CD4-positive, alpha-beta memory T cell (primary cell): ENCODE results near the gene GPAT3. TPM values are rescaled to one million over a fixed set of nuclear protein-coding genes. Genes with fewer than 3 reads are reported as not detected.
"Not testable (repeated sequence)": the region's sequence is repeated elsewhere in the genome, so short reads cannot be mapped to it uniquely, and the experiment has no call there.

ENCODE experiments used
- CTCF ChIA-PET: fragments of 350-600 bp; sonication (Branson Sonifier 250); formaldehyde crosslinking; loops from one replicate; lab custom pipeline; 2021; ENCODE audit warnings: inconsistent platforms; ENCODE audit not compliant: partially characterized antibody; lab: Charles Lee
- POLR2A ChIA-PET: fragments of 350-600 bp; sonication (Branson Sonifier 250); formaldehyde crosslinking; loops from one replicate; lab custom pipeline; 2021; ENCODE audit not compliant: partially characterized antibody; lab: Charles Lee
- DNase-seq, 5 donors: peaks; one replicate each; pipeline versions ENCODE4 v3.0.0 to v3.0.0-alpha.2; 2020 to 2022; ENCODE audit warnings: mixed read lengths in 1 of 5
- H3K27ac ChIP-seq: one replicate; pipeline ENCODE4 v1.7.0; 2013; ENCODE audit warnings: low read depth, low read length
- H3K27me3 ChIP-seq: 2 replicates; pipeline ENCODE4 v1.7.0; 2013; ENCODE audit warnings: mild to moderate bottlenecking, low read length, moderate library complexity; ENCODE audit not compliant: insufficient read depth
- H3K36me3 ChIP-seq: 2 replicates; pipeline ENCODE4 v1.7.0; 2013; ENCODE audit warnings: mild to moderate bottlenecking, low read length, moderate library complexity; ENCODE audit not compliant: insufficient read depth
- H3K4me1 ChIP-seq: 2 replicates; pipeline ENCODE4 v1.7.0; 2013; ENCODE audit warnings: mild to moderate bottlenecking, low read length, moderate library complexity; ENCODE audit not compliant: insufficient read depth
- H3K4me3 ChIP-seq, 2 donors: one replicate each; pipeline ENCODE4 v1.7.0; 2013; ENCODE audit warnings: low read length in 2 of 2, mild to moderate bottlenecking in 1 of 2
- H3K9me3 ChIP-seq, 2 donors: one replicate each; pipeline ENCODE4 v1.7.0; 2013; ENCODE audit warnings: low read length in 2 of 2, control low read depth in 1 of 2; ENCODE audit not compliant: control insufficient read depth in 1 of 2
- H3K27ac Mint-ChIP-seq, 7 donors: one replicate each; pipeline ENCODE4 v1.8.0; 2020 to 2021; ENCODE audit warnings: mixed read lengths in 7 of 7, mild to moderate bottlenecking in 6 of 7, inconsistent platforms in 3 of 7, moderate library complexity in 3 of 7
- H3K27me3 Mint-ChIP-seq, 2 donors: one replicate each; pipeline ENCODE4 v1.8.0; 2020 to 2021; ENCODE audit warnings: mixed read lengths in 2 of 2
- H3K36me3 Mint-ChIP-seq, 2 donors: one replicate each; pipeline ENCODE4 v1.8.0; 2020 to 2021; ENCODE audit warnings: mixed read lengths in 2 of 2, inconsistent platforms in 1 of 2, mild to moderate bottlenecking in 1 of 2
- H3K4me1 Mint-ChIP-seq, 4 donors: one replicate each; pipeline ENCODE4 v1.8.0; 2020 to 2021; ENCODE audit warnings: mixed read lengths in 4 of 4, mild to moderate bottlenecking in 1 of 4
- H3K4me3 Mint-ChIP-seq, 8 donors: one replicate each; pipeline ENCODE4 v1.8.0; 2020 to 2021; ENCODE audit warnings: mixed read lengths in 8 of 8, mild to moderate bottlenecking in 7 of 8, moderate library complexity in 6 of 8, inconsistent platforms in 3 of 8
- H3K9me3 Mint-ChIP-seq, 8 donors: one replicate each; pipeline ENCODE4 v1.8.0; 2020 to 2021; ENCODE audit warnings: mixed read lengths in 8 of 8, mild to moderate bottlenecking in 5 of 8, inconsistent platforms in 3 of 8, moderate library complexity in 1 of 8
- intact Hi-C: fragments of 100-400 bp; cut with micrococcal nuclease; formaldehyde crosslinking; loops from one replicate; pipeline ENCODE4 v1.15.1; 2023
- polyA plus RNA-seq, 2 donors: library from polyadenylated mRNA; unstranded; fragments of 300-500 nt; fragmentation: Illumina TruSeq; gene quantifications; one replicate each; pipeline ENCODE4 v1.2.3, GENCODE V29; 2021
- total RNA-seq, 2 experiments: library from RNA; stranded (reverse); gene quantifications; one replicate each; pipeline ENCODE4 v1.2.3, GENCODE V29; 2021

Gene GPAT3
- total and polyA plus RNA-seq, 4 experiments from 2014 or later: 7.8 to 13.4 (median 10.2) TPM

DNA sequence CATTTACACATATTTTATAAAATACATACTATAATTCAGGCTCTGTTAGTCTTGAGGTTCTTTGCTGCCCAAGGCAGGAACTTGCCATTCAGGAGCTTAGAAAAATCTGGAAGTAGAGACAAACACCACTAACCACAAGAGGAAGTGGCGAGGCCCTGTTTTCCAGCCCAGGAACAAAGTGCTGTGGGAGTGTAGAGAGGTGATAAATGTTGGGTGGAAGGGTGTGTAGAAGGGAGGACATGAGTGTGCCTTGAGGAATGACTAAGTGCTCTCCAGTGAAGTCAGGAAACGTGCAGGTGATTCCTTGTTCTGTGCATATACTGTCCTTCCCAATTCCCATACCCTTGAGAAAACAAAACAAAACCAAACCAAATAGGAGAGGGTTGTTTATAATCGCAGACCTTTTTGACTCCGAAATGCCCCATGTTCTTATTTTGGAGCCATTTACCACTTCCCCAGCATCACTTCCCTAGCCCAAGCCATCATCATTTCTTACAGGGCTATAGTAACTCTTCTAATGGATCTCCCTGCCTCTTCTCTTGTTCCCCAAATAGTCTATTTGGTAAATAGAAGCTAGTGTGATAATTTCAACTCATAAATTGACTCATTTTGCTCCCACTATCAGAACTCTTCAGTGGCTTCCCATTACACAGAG lies 83.2 kb downstream of the GPAT3 start:
- peaks cover 5% of the 10 kb centered on the region for H3K27me3 ChIP-seq
- Mint-ChIP-seq H3K9me3 (peaks cover 4 to 53% (median 36%) of the 10 kb centered on the region in 8 donors), H3K36me3 (peaks cover 2 to 13% of the 10 kb centered on the region in 2 donors), H3K27me3 (peaks cover 18 to 21% of the 10 kb centered on the region in 2 donors), H3K4me1 (no peaks in the 10 kb centered on the region), H3K27ac (no peak overlapping the region), H3K4me3 (no peak overlapping the region)
- intact Hi-C loops: no loop called here
- peaks cover 0 to 3% of the 10 kb centered on the region in 2 donors for H3K9me3 ChIP-seq
- ChIA-PET CTCF (no interaction called here), POLR2A (no interaction called here)
- no peaks in the 10 kb centered on the region for H3K4me1 ChIP-seq
- no peak overlapping the region for H3K4me3 ChIP-seq
- no peak overlapping the region for H3K27ac ChIP-seq
- no peak for DNase-seq
- no peaks in the 10 kb centered on the region for H3K36me3 ChIP-seq

GRCh38 chr4:83622127-83622526 lies 86.2 kb downstream of the GPAT3 start:
- H3K27ac ChIP-seq, H3K4me3 Mint-ChIP-seq, H3K36me3 ChIP-seq, DNase-seq, intact Hi-C loops, H3K27ac Mint-ChIP-seq, POLR2A ChIA-PET, H3K27me3 ChIP-seq, CTCF ChIA-PET, H3K4me3 ChIP-seq, H3K4me1 ChIP-seq, H3K36me3 Mint-ChIP-seq, H3K9me3 ChIP-seq, H3K4me1 Mint-ChIP-seq: not testable (repeated sequence)
- peaks cover 2 to 39% (median 30%) of the 10 kb centered on the region in 8 donors for H3K9me3 Mint-ChIP-seq
- H3K27me3 Mint-ChIP-seq: peaks cover 23 to 24% of the 10 kb centered on the region in 2 donors

GRCh38 chr4:83625821-83626220 lies 89.9 kb downstream of the GPAT3 start:
- intact Hi-C loops: no loop called here
- CTCF ChIA-PET: no interaction called here
- no peak for DNase-seq
- Mint-ChIP-seq H3K4me3 (no peak overlapping the region), H3K36me3 (peaks cover 2 to 6% of the 10 kb centered on the region in 2 donors), H3K4me1 (no peaks in the 10 kb centered on the region), H3K27me3 (peaks cover 10 to 16% of the 10 kb centered on the region in 2 donors), H3K9me3 (peaks cover 2 to 36% (median 30%) of the 10 kb centered on the region in 8 donors), H3K27ac (no peak overlapping the region)
- Histone ChIP-seq H3K27me3 (peaks cover 7% of the 10 kb centered on the region), H3K27ac (no peak overlapping the region), H3K4me3 (no peak overlapping the region), H3K9me3 (peaks cover 0 to 3% of the 10 kb centered on the region in 2 donors), H3K4me1 (no peaks in the 10 kb centered on the region), H3K36me3 (no peaks in the 10 kb centered on the region)
- POLR2A ChIA-PET: no interaction called here

DNA sequence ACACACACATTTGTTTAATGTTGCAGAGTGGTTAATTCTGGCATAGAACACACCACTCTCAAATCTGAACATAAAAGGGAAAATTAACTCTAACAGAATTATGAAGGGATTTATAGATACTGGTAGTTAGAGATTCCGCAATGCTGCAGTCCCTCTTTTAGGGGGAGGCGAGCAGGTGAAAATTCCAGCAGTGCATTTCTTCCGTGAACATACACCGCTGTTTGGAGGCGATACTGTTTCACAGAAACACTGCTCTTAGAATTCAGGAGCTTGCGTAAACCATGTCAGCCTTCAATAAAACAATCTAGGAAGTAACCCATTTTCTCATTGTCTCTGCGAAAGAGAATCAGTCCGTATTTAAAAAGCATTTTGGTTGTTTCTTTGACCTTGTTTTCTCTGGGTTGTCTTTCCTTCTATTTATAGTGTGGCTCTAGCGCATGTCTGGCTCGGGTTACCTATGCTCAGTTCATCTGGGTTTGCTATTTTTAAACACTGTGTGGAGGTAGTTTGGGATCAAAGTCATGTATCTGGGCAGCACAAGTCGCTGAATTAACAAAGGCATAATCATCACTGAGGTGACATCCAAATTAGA lies 90.4 kb downstream of the GPAT3 start:
- no peak overlapping the region for H3K4me3 Mint-ChIP-seq
- no peaks in the 10 kb centered on the region for H3K36me3 ChIP-seq
- H3K36me3 Mint-ChIP-seq: peaks cover 0 to 6% of the 10 kb centered on the region in 2 donors
- H3K27me3 Mint-ChIP-seq: peaks cover 8 to 13% of the 10 kb centered on the region in 2 donors
- no peaks in the 10 kb centered on the region for H3K4me1 ChIP-seq
- intact Hi-C loops: no loop called here
- H3K27ac Mint-ChIP-seq: no peak overlapping the region
- no peaks in the 10 kb centered on the region for H3K4me1 Mint-ChIP-seq
- no peak for DNase-seq
- ChIA-PET CTCF (interaction anchor here (4.7 kb wide), 1 partner anchor 19 kb away, joined by 26 read pairs; no protein-coding TSS in a partner anchor), POLR2A (no interaction called here)
- no peak overlapping the region for H3K4me3 ChIP-seq
- H3K9me3 ChIP-seq: peaks cover 0 to 3% of the 10 kb centered on the region in 2 donors
- peaks cover 2% of the 10 kb centered on the region for H3K27me3 ChIP-seq
- H3K27ac ChIP-seq: no peak overlapping the region
- H3K9me3 Mint-ChIP-seq: peaks cover 0 to 31% (median 26%) of the 10 kb centered on the region in 8 donors

GRCh38 chr4:83629945-83630721 lies 94.2 kb downstream of the GPAT3 start:
- peaks cover 5 to 6% of the 10 kb centered on the region in 2 donors for H3K27me3 Mint-ChIP-seq
- no peaks in the 10 kb centered on the region for H3K36me3 Mint-ChIP-seq
- H3K4me1 Mint-ChIP-seq: no peaks in the 10 kb centered on the region
- Histone ChIP-seq H3K27ac (no peak overlapping the region), H3K36me3 (no peaks in the 10 kb centered on the region), H3K9me3 (no peaks in the 10 kb centered on the region), H3K4me3 (no peak overlapping the region), H3K4me1 (no peaks in the 10 kb centered on the region), H3K27me3 (peaks cover 2% of the 10 kb centered on the region)
- POLR2A ChIA-PET: no interaction called here
- intact Hi-C loops: no loop called here
- DNase-seq: no peak
- H3K9me3 Mint-ChIP-seq: peaks cover 0 to 2% (median 0%) of the 10 kb centered on the region in 8 donors
- no peak overlapping the region for H3K4me3 Mint-ChIP-seq
- no peak overlapping the region for H3K27ac Mint-ChIP-seq
- CTCF ChIA-PET: interaction anchor here (1.0 to 4.7 kb wide), 4 partner anchors 12 to 139 kb away, joined by 3 to 26 read pairs (median 4); no protein-coding TSS in a partner anchor

DNA sequence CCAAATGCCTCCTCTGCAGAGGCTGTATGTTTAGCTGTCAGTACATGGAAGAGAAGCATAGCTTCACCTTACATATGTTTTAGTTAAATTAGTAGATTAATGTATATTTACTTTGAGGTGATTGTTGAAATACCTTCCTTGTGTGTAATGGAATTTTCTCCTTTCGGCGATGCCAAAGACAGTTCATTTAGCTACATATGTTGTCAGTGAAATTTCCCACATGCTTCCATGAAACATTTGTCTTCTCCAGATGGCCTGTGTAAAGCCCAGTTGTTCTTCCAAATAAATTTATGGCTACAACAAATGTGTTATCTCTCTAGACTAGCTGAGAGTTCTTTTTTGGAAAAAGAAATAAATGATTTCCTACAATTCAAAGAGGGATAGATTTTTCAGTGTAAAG lies 95.2 kb downstream of the GPAT3 start:
- H3K4me1 ChIP-seq: no peaks in the 10 kb centered on the region
- H3K9me3 ChIP-seq: no peaks in the 10 kb centered on the region
- peaks cover 2% of the 10 kb centered on the region for H3K27me3 ChIP-seq
- ChIA-PET CTCF (interaction anchor here (4.7 kb wide), 1 partner anchor 14 kb away, joined by 26 read pairs; no protein-coding TSS in a partner anchor), POLR2A (no interaction called here)
- Mint-ChIP-seq H3K27me3 (peaks cover 4 to 6% of the 10 kb centered on the region in 2 donors), H3K36me3 (no peaks in the 10 kb centered on the region), H3K27ac (no peak overlapping the region), H3K4me3 (no peak overlapping the region), H3K4me1 (no peaks in the 10 kb centered on the region), H3K9me3 (no peaks in the 10 kb centered on the region)
- H3K4me3 ChIP-seq: no peak overlapping the region
- no peak for DNase-seq
- no peaks in the 10 kb centered on the region for H3K36me3 ChIP-seq
- H3K27ac ChIP-seq: no peak overlapping the region
- intact Hi-C loops: no loop called here

DNA sequence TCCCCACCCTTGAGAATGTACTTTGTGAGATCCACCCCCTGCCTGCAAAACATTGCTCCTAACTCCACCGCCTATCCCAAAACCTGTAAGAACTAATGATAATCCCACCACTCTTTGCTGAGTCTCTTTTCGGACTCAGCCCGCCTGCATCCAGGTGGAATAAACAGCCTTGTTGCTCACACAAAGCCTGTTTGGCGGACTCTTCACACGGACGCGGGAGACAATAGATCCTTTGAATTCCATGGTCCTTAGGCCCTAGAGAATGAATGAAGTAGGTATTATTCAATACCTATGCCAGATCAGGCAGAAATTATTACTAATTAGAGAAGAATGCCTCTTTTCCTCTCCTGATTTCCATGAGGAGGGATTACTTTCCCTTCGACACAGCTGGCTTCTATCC lies 101.0 kb downstream of the GPAT3 start:
- Histone ChIP-seq H3K36me3 (no peaks in the 10 kb centered on the region), H3K4me3 (no peak overlapping the region), H3K4me1 (no peaks in the 10 kb centered on the region), H3K9me3 (no peaks in the 10 kb centered on the region), H3K27ac (no peak overlapping the region), H3K27me3 (no peaks in the 10 kb centered on the region)
- intact Hi-C loops: no loop called here
- no peaks in the 10 kb centered on the region for H3K36me3 Mint-ChIP-seq
- CTCF ChIA-PET: interaction anchor here (1.2 to 1.9 kb wide), 3 partner anchors 9 to 147 kb away, joined by 4 to 7 read pairs (median 5); no protein-coding TSS in a partner anchor
- no peak for DNase-seq
- H3K27ac Mint-ChIP-seq: no peak overlapping the region
- no peaks in the 10 kb centered on the region for H3K9me3 Mint-ChIP-seq
- H3K4me3 Mint-ChIP-seq: no peak overlapping the region
- H3K27me3 Mint-ChIP-seq: peaks cover 4 to 8% of the 10 kb centered on the region in 2 donors
- POLR2A ChIA-PET: no interaction called here
- no peaks in the 10 kb centered on the region for H3K4me1 Mint-ChIP-seq
